ENCODE data around the gene DMRTC2. TPM values are rescaled to one million over a fixed set of nuclear protein-coding genes. Genes with fewer than 3 reads are reported as not detected.

Gene DMRTC2
- polyA plus RNA-seq, 1 donor from 2014 or later = not detected

GRCh38 chr19:41843371-41843770 lies 1.5 kb upstream of the DMRTC2 start:
- H3K9ac ChIP-seq (ENCODE audit: low read length) = no peak overlapping the region
- H4K20me1 ChIP-seq (ENCODE audit: insufficient read depth) = no peaks in the 10 kb centered on the region
- H3K4me3 ChIP-seq (ENCODE audit: low read length) = no peak overlapping the region
- H3K27ac ChIP-seq (ENCODE audit: low read length) = no peak overlapping the region
- H3K36me3 ChIP-seq (ENCODE audit: insufficient read depth, low read length) = no peaks in the 10 kb centered on the region
- no peak for TF ChIP-seq POLR2AphosphoS5 (IDR thresholded peaks at IDR 0.05)
- no peak for TF ChIP-seq REST (IDR thresholded peaks at IDR 0.05; ENCODE audit: borderline replicate concordance)
- no peak for TF ChIP-seq RAD21 (conservative IDR thresholded peaks at IDR 0.05)
- no peaks in the 10 kb centered on the region for H3F3A ChIP-seq (ENCODE audit: insufficient read depth, low read length, poor library complexity, severe bottlenecking)
- no peaks in the 10 kb centered on the region for H3K27me3 ChIP-seq (ENCODE audit: insufficient read depth, low read depth, low read length)
- H3K79me2 ChIP-seq (replicated peaks; ENCODE audit: insufficient read depth, low read length) = no peaks in the 10 kb centered on the region
- no peaks in the 10 kb centered on the region for H3K9me3 ChIP-seq (ENCODE audit: low read length)
- no peak overlapping the region for H2AFZ ChIP-seq (ENCODE audit: low read depth, low read length)
- no peak overlapping the region for H3K4me2 ChIP-seq (ENCODE audit: low read length)
- H3K9me2 ChIP-seq (ENCODE audit: insufficient read depth, low read length) = no peaks in the 10 kb centered on the region

GRCh38 chr19:41844601-41845000 lies 241 bp upstream of the DMRTC2 start, which contains the start of gene LYPD4:
Gene LYPD4 (minus strand): TSS chr19:41844683. CDS start chr19:41839285, 5,398 bp downstream.
- Histone ChIP-seq H3K4me2 (ENCODE audit: low read length) (no peak within 1 kb of the TSS), H3F3A (ENCODE audit: insufficient read depth, low read length, poor library complexity, severe bottlenecking) (no peaks in the 10 kb centered on the region), H3K4me3 (ENCODE audit: low read length) (no peak within 1 kb of the TSS), H3K27ac (ENCODE audit: low read length) (no peak within 1 kb of the TSS), H3K9me2 (ENCODE audit: insufficient read depth, low read length) (no peaks in the 10 kb centered on the region), H3K79me2 (replicated peaks; ENCODE audit: insufficient read depth, low read length) (no peaks in the 10 kb centered on the region), H3K36me3 (ENCODE audit: insufficient read depth, low read length) (no peaks in the 10 kb centered on the region), H4K20me1 (ENCODE audit: insufficient read depth) (no peaks in the 10 kb centered on the region), H3K9ac (ENCODE audit: low read length) (no peak within 1 kb of the TSS), H3K27me3 (ENCODE audit: insufficient read depth, low read depth, low read length) (no peaks in the 10 kb centered on the region), H2AFZ (ENCODE audit: low read depth, low read length) (no peak within 1 kb of the TSS), H3K9me3 (ENCODE audit: low read length) (no peaks in the 10 kb centered on the region)
- TF ChIP-seq EP300 (conservative IDR thresholded peaks at IDR 0.05; ENCODE audit: poor library complexity, severe bottlenecking) = no peak
- no peak for TF ChIP-seq REST (IDR thresholded peaks at IDR 0.05; ENCODE audit: borderline replicate concordance)
- TF ChIP-seq RAD21 (conservative IDR thresholded peaks at IDR 0.05) = no peak
- TF ChIP-seq MXI1 (conservative IDR thresholded peaks at IDR 0.05; ENCODE audit: poor library complexity, severe bottlenecking) = no peak
- TF ChIP-seq CTCF (IDR thresholded peaks at IDR 0.05; ENCODE audit: poor library complexity, severe bottlenecking) = no peak
- TF ChIP-seq POLR2AphosphoS5 (IDR thresholded peaks at IDR 0.05) = no peak
- TF ChIP-seq EZH2 (IDR thresholded peaks at IDR 0.05; ENCODE audit: borderline replicate concordance, insufficient read depth, low read length, poor library complexity, severe bottlenecking) = no peak
- TF ChIP-seq SMC3 (conservative IDR thresholded peaks at IDR 0.05; ENCODE audit: poor library complexity) = no peak
- no peak for TF ChIP-seq TAF1 (IDR thresholded peaks at IDR 0.05; ENCODE audit: low read depth)

Data from neural cell (in vitro differentiated cells).